SJSA1 (cell line): Measurements from ENCODE around the gene GAGE2A. TPM values are rescaled to one million over a fixed set of nuclear protein-coding genes. Genes with fewer than 3 reads are reported as not detected.
"Not testable (repeated sequence)": the region's sequence is repeated elsewhere in the genome, so short reads cannot be mapped to it uniquely, and the experiment has no call there.

ENCODE experiments used
- DNase-seq, 2 experiments: peaks; one replicate each; pipeline ENCODE4 v3.0.0-alpha.2; 2015 to 2020; ENCODE audit warnings: low spot score in 2 of 2, low read depth in 1 of 2
- H3K27ac ChIP-seq: fragments of 250-450 bp; sonication (Bioruptor Pico); 2 replicates; pipeline ENCODE4 v1.5.1; 2020; ENCODE audit warnings: mild to moderate bottlenecking, moderate library complexity
- H3K27me3 ChIP-seq: fragments of 250-450 bp; sonication (Bioruptor Pico); replicated peaks from 2 replicates; pipeline ENCODE4 v1.5.1; 2020; ENCODE audit warnings: mild to moderate bottlenecking, moderate library complexity
- H3K36me3 ChIP-seq: fragments of 250-450 bp; sonication (Bioruptor Pico); 2 replicates; pipeline ENCODE4 v1.5.1; 2020; ENCODE audit warnings: mild to moderate bottlenecking
- H3K4me1 ChIP-seq: fragments of 250-450 bp; sonication (Bioruptor Pico); replicated peaks from 2 replicates; pipeline ENCODE4 v1.6.1; 2021; ENCODE audit warnings: mild to moderate bottlenecking
- H3K4me3 ChIP-seq: fragments of 250-450 bp; sonication (Bioruptor Pico); 2 replicates; pipeline ENCODE4 v1.5.1; 2020; ENCODE audit warnings: mild to moderate bottlenecking
- H3K9me3 ChIP-seq: fragments of 250-450 bp; sonication (Bioruptor Pico); replicated peaks from 2 replicates; pipeline ENCODE4 v1.5.1; 2020; ENCODE audit warnings: mild to moderate bottlenecking
- total RNA-seq: library from RNA; depleted of rRNA; stranded (reverse); fragments of >200 nt; shearing (Covaris generic); gene quantifications from 2 replicates; pipeline ENCODE4 v1.2.3, GENCODE V29; 2014; rRNA removed

GAGE2A gene
- not detected in 2 replicates for total RNA-seq

GRCh38 chrX:49589196-49589595, at the start of gene GAGE2A:
GAGE2A (plus strand) TSS chrX:49589496; CDS start chrX:49590651, 1,155 bp downstream.
- H3K27me3 ChIP-seq, H3K4me1 ChIP-seq, H3K9me3 ChIP-seq, H3K27ac ChIP-seq, DNase-seq, H3K36me3 ChIP-seq, H3K4me3 ChIP-seq: not testable (repeated sequence)

- H3K27ac ChIP-seq, DNase-seq, H3K27me3 ChIP-seq, H3K4me3 ChIP-seq, H3K4me1 ChIP-seq, H3K36me3 ChIP-seq, H3K9me3 ChIP-seq: not testable (repeated sequence)
These were observed 47.9 kb upstream of the GAGE2A start, which contains the start of gene GAGE12D for GRCh38 chrX:49541433-49541832. GAGE12D (plus strand) TSS chrX:49541733; CDS start chrX:49542888, 1,155 bp downstream.

- H3K27ac ChIP-seq, H3K27me3 ChIP-seq, H3K4me3 ChIP-seq, H3K4me1 ChIP-seq, H3K9me3 ChIP-seq, H3K36me3 ChIP-seq, DNase-seq: not testable (repeated sequence)
These were observed 38.3 kb upstream of the GAGE2A start, which contains the start of gene GAGE12E for GRCh38 chrX:49550989-49551388. GAGE12E (plus strand) TSS chrX:49551289; CDS start chrX:49552444, 1,155 bp downstream.

GRCh38 chrX:49560542-49560941, 28.8 kb upstream of the GAGE2A start, which contains the start of gene GAGE12F:
GAGE12F (plus strand) TSS chrX:49560842; CDS start chrX:49561997, 1,155 bp downstream.
- H3K4me1 ChIP-seq, DNase-seq, H3K9me3 ChIP-seq, H3K27me3 ChIP-seq, H3K27ac ChIP-seq, H3K4me3 ChIP-seq, H3K36me3 ChIP-seq: not testable (repeated sequence)

- not testable (repeated sequence) for H3K4me1 ChIP-seq, H3K27me3 ChIP-seq, H3K9me3 ChIP-seq, H3K36me3 ChIP-seq, H3K4me3 ChIP-seq, H3K27ac ChIP-seq
- DNase-seq = peak in 1 of 2 experiments; percentile 6
These were observed 20.6 kb upstream of the GAGE2A start for GRCh38 chrX:49568728-49569127.

- not testable (repeated sequence) for H3K27ac ChIP-seq, H3K4me1 ChIP-seq, H3K27me3 ChIP-seq, H3K36me3 ChIP-seq, H3K4me3 ChIP-seq, H3K9me3 ChIP-seq, DNase-seq
These were observed 20.1 kb upstream of the GAGE2A start for GRCh38 chrX:49569152-49569551.

GRCh38 chrX:49570100-49570499, 19.2 kb upstream of the GAGE2A start, which contains the start of gene GAGE12G:
GAGE12G (plus strand) TSS chrX:49570400; CDS start chrX:49571555, 1,155 bp downstream.
- DNase-seq, H3K9me3 ChIP-seq, H3K27ac ChIP-seq, H3K36me3 ChIP-seq, H3K27me3 ChIP-seq, H3K4me1 ChIP-seq, H3K4me3 ChIP-seq: not testable (repeated sequence)

- not testable (repeated sequence) for H3K4me3 ChIP-seq, DNase-seq, H3K27ac ChIP-seq, H3K9me3 ChIP-seq, H3K4me1 ChIP-seq, H3K36me3 ChIP-seq, H3K27me3 ChIP-seq
These were observed 9.6 kb upstream of the GAGE2A start, which contains the start of gene GAGE12H for GRCh38 chrX:49579649-49580048. GAGE12H (plus strand) TSS chrX:49579949; CDS start chrX:49581104, 1,155 bp downstream.

- H3K27me3 ChIP-seq, DNase-seq, H3K9me3 ChIP-seq, H3K27ac ChIP-seq, H3K4me1 ChIP-seq, H3K36me3 ChIP-seq, H3K4me3 ChIP-seq: not testable (repeated sequence)
These were observed 628 bp downstream of the GAGE2A start for GRCh38 chrX:49589769-49590478.

GRCh38 chrX:49590488-49590887, 1.2 kb downstream of the GAGE2A start:
- not testable (repeated sequence) for H3K4me3 ChIP-seq, H3K27me3 ChIP-seq, H3K36me3 ChIP-seq, H3K27ac ChIP-seq, DNase-seq, H3K4me1 ChIP-seq, H3K9me3 ChIP-seq

GRCh38 chrX:49598720-49599119, 9.4 kb downstream of the GAGE2A start, which contains the start of gene GAGE1:
GAGE1 (plus strand) TSS chrX:49599020; CDS start chrX:49600175, 1,155 bp downstream.
- H3K4me1 ChIP-seq, DNase-seq, H3K27me3 ChIP-seq, H3K4me3 ChIP-seq, H3K9me3 ChIP-seq, H3K27ac ChIP-seq, H3K36me3 ChIP-seq: not testable (repeated sequence)

GRCh38 chrX:49610718-49611310, 21.5 kb downstream of the GAGE2A start:
- Histone ChIP-seq H3K4me1 (no peaks in the 10 kb centered on the region), H3K9me3 (no peaks in the 10 kb centered on the region), H3K27me3 (no peaks in the 10 kb centered on the region), H3K27ac (no peak overlapping the region), H3K4me3 (no peak overlapping the region), H3K36me3 (no peaks in the 10 kb centered on the region)
- DNase-seq = no peak

GRCh38 chrX:49618574-49618973, 29.3 kb downstream of the GAGE2A start:
- H3K4me3 ChIP-seq = no peak overlapping the region
- H3K27me3 ChIP-seq = no peaks in the 10 kb centered on the region
- H3K36me3 ChIP-seq = no peaks in the 10 kb centered on the region
- no peak overlapping the region for H3K27ac ChIP-seq
- DNase-seq = no peak
- no peaks in the 10 kb centered on the region for H3K4me1 ChIP-seq
- H3K9me3 ChIP-seq = no peaks in the 10 kb centered on the region

- Histone ChIP-seq H3K36me3 (no peaks in the 10 kb centered on the region), H3K4me1 (no peaks in the 10 kb centered on the region), H3K9me3 (no peaks in the 10 kb centered on the region), H3K27ac (no peak overlapping the region), H3K4me3 (no peak overlapping the region), H3K27me3 (no peaks in the 10 kb centered on the region)
- DNase-seq = no peak
These were observed 37.9 kb downstream of the GAGE2A start for GRCh38 chrX:49627086-49627777.
